ENCODE measurements around the gene POMGNT1. TPM values are rescaled to one million over a fixed set of nuclear protein-coding genes. Genes with fewer than 3 reads are reported as not detected.

The POMGNT1 gene
- total RNA-seq, 1 experiment from 2014 or later, result 34.9 TPM

DNA sequence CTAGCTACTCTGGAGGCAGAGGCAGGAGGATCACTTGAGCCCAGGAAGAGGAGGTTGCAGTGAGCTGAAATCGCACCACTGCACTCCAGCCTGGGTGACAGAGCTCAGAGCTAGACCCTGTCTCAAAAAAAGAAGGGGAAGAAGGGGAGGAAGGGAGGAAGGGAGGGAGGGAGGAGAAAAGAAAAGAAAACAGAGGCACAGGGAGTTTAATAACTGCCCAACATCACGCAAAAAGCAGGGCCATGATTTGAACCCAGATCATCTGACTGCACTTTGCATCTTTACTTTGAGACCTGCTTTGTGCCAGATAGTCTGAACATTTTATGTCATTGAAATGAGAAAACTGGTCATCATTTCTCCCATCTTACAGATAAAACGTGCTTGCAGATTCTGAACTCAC lies 6.9 kb upstream of the POMGNT1 start:
- intact Hi-C loops (cut with micrococcal nuclease; ENCODE audit: unreplicated experiment), result no loop called here
- H3K4me3 Mint-ChIP-seq (ENCODE audit: unreplicated experiment), result no peak overlapping the region
- H3K27ac Mint-ChIP-seq (ENCODE audit: unreplicated experiment), result no peak overlapping the region
- H3K4me3 ChIP-seq (ENCODE audit: low read depth, low read length), result no peak overlapping the region
- no peaks in the 10 kb centered on the region for H3K27me3 Mint-ChIP-seq (ENCODE audit: insufficient read depth, unreplicated experiment)
- H3K9me3 Mint-ChIP-seq (ENCODE audit: unreplicated experiment), result no peaks in the 10 kb centered on the region
- TF ChIP-seq, protein P1, sequence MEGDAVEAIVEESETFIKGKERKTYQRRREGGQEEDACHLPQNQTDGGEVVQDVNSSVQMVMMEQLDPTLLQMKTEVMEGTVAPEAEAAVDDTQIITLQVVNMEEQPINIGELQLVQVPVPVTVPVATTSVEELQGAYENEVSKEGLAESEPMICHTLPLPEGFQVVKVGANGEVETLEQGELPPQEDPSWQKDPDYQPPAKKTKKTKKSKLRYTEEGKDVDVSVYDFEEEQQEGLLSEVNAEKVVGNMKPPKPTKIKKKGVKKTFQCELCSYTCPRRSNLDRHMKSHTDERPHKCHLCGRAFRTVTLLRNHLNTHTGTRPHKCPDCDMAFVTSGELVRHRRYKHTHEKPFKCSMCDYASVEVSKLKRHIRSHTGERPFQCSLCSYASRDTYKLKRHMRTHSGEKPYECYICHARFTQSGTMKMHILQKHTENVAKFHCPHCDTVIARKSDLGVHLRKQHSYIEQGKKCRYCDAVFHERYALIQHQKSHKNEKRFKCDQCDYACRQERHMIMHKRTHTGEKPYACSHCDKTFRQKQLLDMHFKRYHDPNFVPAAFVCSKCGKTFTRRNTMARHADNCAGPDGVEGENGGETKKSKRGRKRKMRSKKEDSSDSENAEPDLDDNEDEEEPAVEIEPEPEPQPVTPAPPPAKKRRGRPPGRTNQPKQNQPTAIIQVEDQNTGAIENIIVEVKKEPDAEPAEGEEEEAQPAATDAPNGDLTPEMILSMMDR (IDR thresholded peaks at IDR 0.05; ENCODE audit: insufficient read depth in 1 of 2, low read depth in 1 of 2, low read length in 1 of 2, severe bottlenecking in 1 of 2, unreplicated experiment in 1 of 2), result no peak
- no peaks in the 10 kb centered on the region for H3K36me3 ChIP-seq (ENCODE audit: control insufficient read depth, insufficient read depth, low read length)
- no peaks in the 10 kb centered on the region for H3K27me3 ChIP-seq (replicated peaks; ENCODE audit: control insufficient read depth, insufficient read depth, low read length)
- H3K9me3 ChIP-seq, result no peaks in the 10 kb centered on the region
- ChIA-PET POLR2A (no interaction called here), CTCF (no interaction called here)
- no peak for DNase-seq
- H3K4me1 Mint-ChIP-seq (ENCODE audit: low read depth, unreplicated experiment), result no peaks in the 10 kb centered on the region
- no TSS peak for BruUV-seq (replicated peaks)
- H3K36me3 Mint-ChIP-seq (ENCODE audit: insufficient read depth, unreplicated experiment), result no peaks in the 10 kb centered on the region
- no peaks in the 10 kb centered on the region for H3K4me1 ChIP-seq

DNA sequence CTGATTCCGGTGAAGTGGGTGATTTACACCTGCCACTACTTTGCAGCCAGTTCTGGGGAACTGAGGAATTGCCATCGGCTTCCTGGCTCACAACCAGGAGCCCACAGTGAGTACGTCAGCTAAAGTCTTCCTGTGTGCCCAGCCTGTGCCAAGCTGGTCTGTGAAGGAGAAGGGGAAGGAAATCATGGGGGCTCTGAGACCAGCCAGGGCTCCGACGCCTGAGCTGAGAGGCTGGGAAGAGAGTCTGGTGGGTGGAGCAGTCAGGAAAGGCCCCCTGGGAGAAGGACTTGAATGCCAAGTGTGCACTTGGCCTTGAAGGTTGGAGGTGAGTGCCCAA lies 6.1 kb upstream of the POMGNT1 start:
- CTCF ChIA-PET, result no interaction called here
- H3K36me3 ChIP-seq (ENCODE audit: control insufficient read depth, insufficient read depth, low read length), result no peaks in the 10 kb centered on the region
- DNase-seq, result no peak
- H3K27me3 Mint-ChIP-seq (ENCODE audit: insufficient read depth, unreplicated experiment), result no peaks in the 10 kb centered on the region
- no peak overlapping the region for H3K4me3 Mint-ChIP-seq (ENCODE audit: unreplicated experiment)
- intact Hi-C loops (cut with micrococcal nuclease; ENCODE audit: unreplicated experiment), result no loop called here
- H3K4me3 ChIP-seq (ENCODE audit: low read depth, low read length), result no peak overlapping the region
- TF ChIP-seq, protein P1 (IDR thresholded peaks at IDR 0.05; ENCODE audit: insufficient read depth in 1 of 2, low read depth in 1 of 2, low read length in 1 of 2, severe bottlenecking in 1 of 2, unreplicated experiment in 1 of 2), result no peak
- POLR2A ChIA-PET, result no interaction called here
- no peaks in the 10 kb centered on the region for H3K4me1 Mint-ChIP-seq (ENCODE audit: low read depth, unreplicated experiment)
- H3K36me3 Mint-ChIP-seq (ENCODE audit: insufficient read depth, unreplicated experiment), result no peaks in the 10 kb centered on the region
- no TSS peak for BruUV-seq (replicated peaks)
- no peak overlapping the region for H3K27ac Mint-ChIP-seq (ENCODE audit: unreplicated experiment)
- H3K9me3 ChIP-seq, result no peaks in the 10 kb centered on the region
- H3K27me3 ChIP-seq (replicated peaks; ENCODE audit: control insufficient read depth, insufficient read depth, low read length), result no peaks in the 10 kb centered on the region
- H3K4me1 ChIP-seq, result no peaks in the 10 kb centered on the region
- H3K9me3 Mint-ChIP-seq (ENCODE audit: unreplicated experiment), result no peaks in the 10 kb centered on the region

DNA sequence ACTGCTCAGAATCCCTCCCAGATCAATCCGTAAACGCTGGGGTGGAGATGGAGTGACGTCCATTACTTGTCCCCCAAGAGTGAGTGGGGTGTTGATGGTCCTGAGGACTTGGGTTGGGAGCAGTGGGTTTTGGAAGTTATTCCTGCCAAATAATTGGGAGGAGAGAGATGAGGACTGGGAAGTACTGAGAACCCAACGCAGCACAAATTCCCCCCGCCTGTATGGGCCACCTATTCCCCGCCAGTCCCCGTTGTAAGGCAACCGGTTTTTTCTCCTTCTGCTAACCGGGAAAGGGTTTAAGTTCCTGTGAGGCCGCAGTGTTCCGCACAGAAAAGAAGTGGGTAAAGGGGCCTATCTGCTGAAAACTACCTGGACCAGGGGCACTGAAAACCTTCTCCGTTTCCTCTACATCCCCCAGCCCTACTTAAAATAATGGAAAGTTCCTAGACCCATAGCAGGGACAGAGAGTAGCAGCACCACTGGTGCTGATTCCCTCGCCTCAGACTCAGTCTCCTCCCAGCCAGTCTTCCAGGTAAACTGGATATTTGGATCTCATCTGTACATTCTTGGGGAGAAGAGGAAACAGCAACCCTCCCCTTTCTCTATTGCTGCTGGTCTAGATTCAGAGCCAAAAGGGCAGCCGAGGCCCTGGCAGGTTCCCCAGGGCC lies 5.6 kb upstream of the POMGNT1 start:
- Mint-ChIP-seq H3K4me3 (ENCODE audit: unreplicated experiment) (peak overlapping the region; percentile 70), H3K27me3 (ENCODE audit: insufficient read depth, unreplicated experiment) (no peaks in the 10 kb centered on the region), H3K4me1 (ENCODE audit: low read depth, unreplicated experiment) (no peaks in the 10 kb centered on the region), H3K36me3 (ENCODE audit: insufficient read depth, unreplicated experiment) (no peaks in the 10 kb centered on the region), H3K9me3 (ENCODE audit: unreplicated experiment) (no peaks in the 10 kb centered on the region), H3K27ac (ENCODE audit: unreplicated experiment) (no peak overlapping the region)
- no TSS peak for BruUV-seq (replicated peaks)
- intact Hi-C loops (cut with micrococcal nuclease; ENCODE audit: unreplicated experiment), result no loop called here
- H3K4me1 ChIP-seq, result no peaks in the 10 kb centered on the region
- DNase-seq, result no peak
- CTCF ChIA-PET, result interaction anchor here (1.5 kb wide), 1 partner anchor 19 kb away, joined by 4 read pairs; no protein-coding TSS in a partner anchor
- no peaks in the 10 kb centered on the region for H3K36me3 ChIP-seq (ENCODE audit: control insufficient read depth, insufficient read depth, low read length)
- no peak overlapping the region for H3K4me3 ChIP-seq (ENCODE audit: low read depth, low read length)
- TF ChIP-seq, protein P1 (IDR thresholded peaks at IDR 0.05; ENCODE audit: insufficient read depth in 1 of 2, low read depth in 1 of 2, low read length in 1 of 2, severe bottlenecking in 1 of 2, unreplicated experiment in 1 of 2), result no peak
- POLR2A ChIA-PET, result no interaction called here
- no peaks in the 10 kb centered on the region for H3K9me3 ChIP-seq
- no peaks in the 10 kb centered on the region for H3K27me3 ChIP-seq (replicated peaks; ENCODE audit: control insufficient read depth, insufficient read depth, low read length)

Measured in Caco-2 (cell line).